Measurements from ENCODE around the gene IPMK.
"Not testable (repeated sequence)": the region's sequence is repeated elsewhere in the genome, so short reads cannot be mapped to it uniquely, and the experiment has no call there.

Gene IPMK

DNA sequence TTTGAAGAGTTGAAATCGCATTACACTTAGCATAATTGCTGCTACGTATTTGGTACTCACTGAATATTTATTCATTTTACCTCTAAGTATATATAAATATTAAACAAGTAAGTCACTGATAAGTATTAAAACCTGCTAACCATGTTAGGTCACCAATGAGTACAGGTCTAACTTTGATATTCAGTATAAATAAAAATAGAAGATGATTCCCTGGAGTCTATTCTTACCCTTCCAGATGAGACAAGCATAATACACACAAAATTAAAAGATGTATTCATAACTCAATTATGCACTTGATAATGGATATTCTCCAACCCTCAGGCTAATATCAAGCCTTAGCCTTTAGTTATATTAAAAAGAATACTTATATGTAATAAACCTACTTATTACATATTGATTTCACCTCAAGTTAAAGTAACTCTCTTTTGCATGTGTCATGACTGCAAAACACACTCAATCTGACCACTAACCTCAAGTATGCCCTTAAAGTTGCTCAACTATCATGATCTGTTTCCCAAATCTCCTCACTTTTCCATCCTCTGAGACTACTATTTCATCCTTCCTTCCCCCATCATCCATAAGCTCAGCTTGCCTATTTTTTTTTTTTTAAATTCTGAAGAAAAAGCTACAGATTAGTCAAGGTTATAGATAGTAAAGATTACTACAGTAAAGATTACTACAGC is 46.8 kb downstream of the IPMK start:
- DNase-seq (ENCODE audit: low read depth, low spot score): no peak

DNA sequence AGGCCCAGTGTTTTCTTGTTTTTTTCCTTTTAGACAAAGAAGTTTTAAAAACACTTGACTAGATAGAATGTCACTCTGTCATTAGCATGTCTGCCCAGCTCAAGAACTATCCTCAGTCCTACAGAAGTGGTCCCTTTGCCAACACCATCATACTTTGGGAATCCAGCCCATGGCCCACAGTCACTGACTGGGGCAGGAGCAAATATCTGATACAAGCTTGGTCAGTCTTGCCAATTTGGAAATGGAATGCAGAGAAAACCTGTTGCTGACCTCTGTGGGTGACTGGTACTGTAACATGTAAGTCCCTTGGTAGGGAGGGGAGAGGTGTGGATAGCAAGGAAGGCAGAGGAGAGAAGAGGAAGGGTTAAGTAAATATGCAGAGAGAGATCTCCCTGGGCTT is 47.8 kb downstream of the IPMK start:
- DNase-seq (ENCODE audit: low read depth, low spot score): no peak

DNA sequence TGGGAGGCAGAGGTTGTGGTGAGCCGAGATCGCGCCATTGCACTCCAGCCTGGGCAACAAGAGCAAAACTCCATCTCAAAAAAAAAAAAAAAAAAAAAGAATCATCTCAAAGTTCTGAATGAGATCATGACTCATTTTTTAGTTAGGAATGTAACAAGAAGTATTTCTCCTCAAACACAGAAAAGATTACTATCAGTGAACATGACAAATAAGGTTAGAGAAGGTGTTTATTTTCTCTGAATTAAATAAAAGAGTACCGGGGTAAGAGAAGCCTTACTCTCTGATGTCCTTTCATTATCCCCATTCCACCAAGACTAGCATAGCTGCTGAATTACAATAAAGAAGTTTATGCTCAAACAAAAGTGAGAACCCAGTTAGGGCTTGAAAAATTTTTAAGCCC is 50.1 kb downstream of the IPMK start:
- DNase-seq (ENCODE audit: low read depth, low spot score): no peak

DNA sequence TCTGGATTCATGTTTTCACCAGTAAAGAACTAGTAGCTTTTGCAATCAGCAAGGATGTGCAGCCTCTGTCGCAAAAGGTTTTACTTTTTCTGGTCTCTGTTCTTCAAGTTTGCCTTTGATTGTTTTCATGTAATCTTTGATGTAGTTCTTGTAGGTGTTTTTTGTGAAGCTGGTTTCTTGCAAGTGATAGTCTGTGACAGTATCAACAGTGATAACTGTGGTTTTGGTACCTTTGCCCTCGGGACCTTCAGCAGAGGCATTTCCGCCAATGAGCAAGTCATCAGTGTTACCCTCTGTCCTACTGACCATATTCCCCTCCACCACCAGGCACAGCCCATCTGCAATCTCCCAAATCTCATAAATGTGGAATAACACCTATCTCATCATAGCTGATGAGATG is 55.1 kb downstream of the IPMK start:
- no peak for DNase-seq (ENCODE audit: low read depth, low spot score)

DNA sequence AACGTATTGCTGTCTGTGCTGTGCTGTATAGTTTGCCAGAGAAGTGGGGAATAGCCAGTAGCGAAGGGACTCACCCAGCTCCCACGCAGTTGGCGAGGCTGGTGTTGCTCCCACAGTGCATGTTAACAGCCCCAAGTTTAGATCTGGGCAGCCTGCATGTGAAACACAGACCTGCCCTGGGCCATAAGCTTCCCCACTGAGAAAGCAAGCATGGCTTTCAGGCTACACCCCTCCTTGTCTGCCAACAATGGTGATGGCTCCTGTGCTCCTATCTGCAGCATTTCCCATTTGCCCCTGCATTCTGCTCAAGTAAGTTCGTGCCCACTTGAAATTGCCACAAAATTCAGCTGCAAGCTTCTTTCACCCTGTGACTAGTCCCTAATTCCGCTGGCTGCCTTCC is 57.5 kb downstream of the IPMK start:
- DNase-seq (ENCODE audit: low read depth, low spot score): no peak

DNA sequence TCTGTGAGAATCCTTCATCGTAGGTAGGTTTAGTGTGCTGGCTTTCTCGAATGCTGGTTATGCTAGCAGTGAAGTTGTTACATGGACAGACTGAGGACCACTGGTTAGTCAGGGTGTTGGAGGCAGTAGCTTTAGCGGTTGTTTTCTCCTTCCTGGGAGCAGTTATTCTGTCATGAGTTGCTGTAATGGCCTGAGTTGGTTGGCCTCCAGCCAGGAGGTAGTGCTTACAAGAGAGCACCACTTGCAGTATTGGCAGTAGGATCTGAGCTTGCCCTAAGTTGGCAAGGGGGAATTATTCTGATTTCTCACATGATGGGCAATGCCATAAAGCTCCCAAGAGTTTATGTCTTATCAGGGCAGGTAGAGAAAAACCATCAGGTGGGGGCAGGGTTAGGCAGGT is 58.0 kb downstream of the IPMK start:
- no peak for DNase-seq (ENCODE audit: low read depth, low spot score)

DNA sequence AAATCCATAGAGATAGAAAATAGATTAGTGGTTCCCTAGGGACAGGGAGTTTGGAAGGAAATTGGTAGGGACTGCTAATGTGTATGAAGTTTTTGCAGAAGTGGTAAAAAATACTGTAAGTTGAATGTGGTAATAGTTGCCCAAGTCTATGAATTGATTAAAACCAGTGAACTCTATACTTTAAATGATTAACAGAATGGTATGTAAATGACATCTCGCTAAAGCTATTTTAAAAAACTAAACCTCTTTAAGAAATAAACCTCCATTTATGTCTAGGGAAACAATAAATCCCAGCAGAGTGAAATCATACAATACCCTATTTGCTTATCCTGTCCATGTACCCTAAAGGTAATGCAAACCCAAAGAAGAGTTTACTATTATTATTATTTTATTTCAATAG is 61.4 kb downstream of the IPMK start:
- DNase-seq (ENCODE audit: low read depth, low spot score): no peak

DNA sequence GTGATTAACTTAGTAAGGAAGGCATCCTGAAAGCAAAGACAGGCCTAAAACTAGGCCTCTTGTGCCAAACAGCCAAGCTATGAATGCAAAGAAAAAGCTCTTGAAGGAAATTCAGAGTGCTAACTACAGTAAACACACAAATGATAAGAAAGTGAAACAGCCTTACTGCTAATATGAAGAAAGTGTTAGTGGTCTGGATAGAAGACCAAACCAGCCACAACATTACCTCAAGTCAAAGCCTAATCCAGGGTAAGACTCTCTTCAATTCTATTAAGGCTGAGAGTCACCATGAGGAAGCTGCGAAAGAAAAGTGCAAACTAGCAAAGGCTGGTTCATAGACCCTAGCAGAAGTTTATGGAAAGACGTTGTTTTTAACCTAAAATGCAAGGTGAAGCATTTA is 66.0 kb downstream of the IPMK start:
- DNase-seq (ENCODE audit: low read depth, low spot score): no peak

DNA sequence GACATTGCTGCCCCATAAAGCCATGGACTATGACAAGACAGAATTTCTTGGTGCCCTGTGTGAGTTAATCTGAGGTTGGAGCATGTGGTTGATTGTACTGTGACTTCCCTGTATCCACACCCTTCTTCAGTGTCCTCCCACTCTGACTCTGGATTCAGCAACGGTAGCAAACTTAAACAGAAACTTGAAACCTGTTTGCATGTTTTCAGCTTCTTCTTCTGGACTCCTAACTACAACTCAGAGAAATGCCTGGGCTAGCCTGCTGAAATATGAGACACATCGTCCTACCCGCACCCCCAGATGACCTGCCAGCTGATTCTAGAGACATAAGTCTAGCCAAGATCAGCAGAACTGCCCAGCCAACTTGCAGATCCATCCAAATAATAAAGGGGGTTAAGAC is 78.4 kb downstream of the IPMK start:
- DNase-seq (ENCODE audit: low read depth, low spot score): no peak

DNA sequence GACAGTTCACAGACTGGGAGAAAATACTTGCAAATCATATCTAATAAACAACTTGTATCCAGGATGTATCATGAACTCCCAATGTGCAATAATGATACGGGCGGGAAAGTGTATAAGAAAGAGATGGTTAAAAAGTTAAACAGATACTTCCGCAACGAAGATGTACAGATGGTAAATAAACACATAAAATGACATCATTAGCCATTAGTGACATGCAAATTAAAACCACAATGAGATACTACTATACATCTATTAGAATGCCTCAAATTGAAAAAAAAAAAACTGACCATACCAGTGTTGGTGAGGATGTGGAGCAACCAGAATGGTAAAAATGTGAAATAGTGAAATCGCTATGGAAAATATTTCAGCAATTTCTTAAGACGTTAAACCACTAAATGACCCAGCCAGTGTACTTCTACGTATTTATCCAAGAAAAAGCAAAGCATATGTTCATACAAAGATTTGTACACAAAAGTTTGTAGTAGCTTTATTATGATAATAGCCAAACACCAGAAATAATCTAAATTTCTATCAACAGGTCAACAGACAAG is 83.5 kb downstream of the IPMK start:
- no peak for DNase-seq (ENCODE audit: low read depth, low spot score)

DNA sequence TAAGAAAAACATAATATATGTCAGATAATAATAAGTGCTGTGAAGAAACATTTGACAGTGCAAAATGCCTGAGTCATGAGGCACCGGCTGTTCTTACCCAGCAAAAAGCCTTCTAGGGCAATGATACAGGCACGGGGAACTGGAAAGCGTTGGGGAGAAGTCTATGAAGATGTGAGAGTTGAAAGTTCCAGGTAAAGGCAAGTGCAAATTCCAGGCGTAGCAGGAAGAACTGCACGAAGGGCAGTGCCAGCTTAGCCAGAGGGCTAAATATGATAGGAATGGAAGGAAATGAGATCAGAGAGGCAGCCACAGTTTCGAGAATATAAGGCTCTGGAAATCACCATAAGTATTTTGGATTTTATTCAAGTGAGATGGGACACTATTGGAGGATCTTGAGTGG is 87.0 kb downstream of the IPMK start:
- DNase-seq (ENCODE audit: low read depth, low spot score): no peak

DNA sequence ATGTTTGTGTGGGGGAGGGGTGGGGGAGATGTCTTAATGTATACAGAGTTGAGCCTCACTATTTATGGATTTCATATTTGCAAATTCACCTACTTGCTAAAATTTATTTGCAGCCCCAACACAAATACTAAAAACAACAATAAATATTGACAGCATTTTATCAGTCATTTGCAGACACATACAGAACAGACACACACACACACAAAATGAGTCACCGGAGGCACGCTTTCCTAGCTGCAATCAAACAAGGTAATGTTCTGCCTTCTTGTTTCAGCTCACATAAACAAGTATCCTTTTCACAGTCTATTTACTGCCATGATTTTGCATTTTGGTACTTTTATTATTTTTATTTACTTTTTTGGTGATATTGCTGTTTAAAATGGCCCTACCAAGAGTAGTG is 88.5 kb downstream of the IPMK start:
- no peak for DNase-seq (ENCODE audit: low read depth, low spot score)

DNA sequence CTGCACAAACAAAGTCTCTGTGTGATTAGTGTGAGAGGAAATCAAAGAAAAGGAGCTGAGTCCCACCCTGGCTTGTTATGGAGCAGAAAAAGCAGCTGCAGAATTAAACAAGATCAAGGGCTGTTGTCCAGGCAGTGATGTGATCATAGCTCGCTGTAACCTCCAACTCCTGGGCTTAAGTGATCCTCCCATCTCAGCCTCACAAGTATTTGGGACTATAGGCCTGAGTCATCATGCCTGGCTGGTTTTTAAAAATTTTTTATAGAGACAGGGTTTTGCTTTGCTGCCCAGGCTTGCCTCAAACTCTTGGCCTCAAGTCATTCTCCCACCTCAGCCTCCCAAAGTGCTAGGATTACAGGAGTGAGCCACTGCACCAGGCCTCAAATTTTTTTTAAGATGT is 88.9 kb downstream of the IPMK start:
- DNase-seq (ENCODE audit: low read depth, low spot score): no peak

DNA sequence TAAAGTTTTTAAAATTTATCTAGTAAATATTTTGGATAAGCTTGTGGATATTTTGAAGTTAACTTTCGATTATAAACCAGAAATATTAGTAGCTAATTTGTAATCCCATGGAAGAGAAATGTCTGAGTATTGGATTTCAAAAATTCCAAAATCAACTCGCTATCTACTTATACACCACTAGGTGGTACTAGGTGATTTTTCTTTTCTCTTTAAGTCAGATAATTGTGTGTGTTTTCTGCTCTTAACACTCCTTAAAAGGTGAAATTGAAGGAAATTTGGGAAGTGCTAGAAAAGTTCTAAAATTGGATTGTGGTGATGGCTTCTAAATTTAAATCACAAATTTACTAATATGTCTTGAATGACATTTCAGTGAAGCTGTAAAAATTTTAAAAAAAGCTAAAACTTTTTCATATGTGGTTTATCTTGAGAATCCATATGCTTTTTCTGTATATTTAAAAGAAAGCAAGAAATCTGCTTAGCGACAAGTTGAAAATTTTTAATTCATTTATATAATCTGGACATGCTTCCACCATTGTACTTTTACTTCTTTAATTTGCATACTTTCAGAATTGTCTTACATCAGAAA is 90.2 kb downstream of the IPMK start:
- no peak for DNase-seq (ENCODE audit: low read depth, low spot score)

DNA sequence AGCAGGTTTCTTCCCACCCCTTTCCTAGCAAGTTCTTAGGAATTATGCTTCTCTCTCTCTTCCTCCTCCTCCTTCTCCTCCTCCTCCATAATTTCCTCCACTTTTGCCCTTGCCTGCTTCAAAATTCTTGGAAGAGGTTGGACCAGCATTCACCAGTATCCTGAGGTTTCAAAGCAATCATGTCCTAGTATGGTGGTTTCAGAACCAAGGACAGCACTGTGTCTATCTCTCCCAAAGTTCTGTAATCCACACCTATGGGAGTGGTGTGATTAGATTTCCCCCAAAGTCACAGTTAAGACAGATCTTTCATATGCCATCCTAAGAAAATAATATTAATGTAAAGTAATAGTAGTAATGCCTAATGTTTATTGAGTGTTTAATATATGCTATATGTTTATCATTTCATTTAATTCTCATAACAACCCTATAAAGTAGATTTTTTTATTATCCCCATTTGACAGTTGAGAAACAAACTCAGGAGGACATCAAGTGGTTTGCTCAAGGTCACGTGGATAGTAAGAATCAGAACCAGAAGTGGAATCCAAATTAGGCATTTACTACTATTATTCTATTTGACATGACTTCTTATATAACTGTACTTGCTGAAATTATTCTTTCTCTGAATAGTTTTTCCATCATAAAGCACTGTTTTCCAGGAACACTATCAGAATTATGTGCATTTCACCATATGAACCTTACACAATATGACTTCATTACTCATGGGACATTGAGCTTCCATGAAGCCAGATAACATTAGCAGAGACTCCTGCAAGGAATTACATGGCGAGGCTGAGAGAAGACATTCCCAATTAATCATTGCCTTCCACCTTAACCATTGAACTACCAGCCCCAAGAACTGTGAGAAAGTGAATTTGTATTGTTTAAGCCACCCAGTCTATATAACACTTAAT is 91.4 kb downstream of the IPMK start:
- peak; percentile 2 for DNase-seq (ENCODE audit: low read depth, low spot score)

DNA sequence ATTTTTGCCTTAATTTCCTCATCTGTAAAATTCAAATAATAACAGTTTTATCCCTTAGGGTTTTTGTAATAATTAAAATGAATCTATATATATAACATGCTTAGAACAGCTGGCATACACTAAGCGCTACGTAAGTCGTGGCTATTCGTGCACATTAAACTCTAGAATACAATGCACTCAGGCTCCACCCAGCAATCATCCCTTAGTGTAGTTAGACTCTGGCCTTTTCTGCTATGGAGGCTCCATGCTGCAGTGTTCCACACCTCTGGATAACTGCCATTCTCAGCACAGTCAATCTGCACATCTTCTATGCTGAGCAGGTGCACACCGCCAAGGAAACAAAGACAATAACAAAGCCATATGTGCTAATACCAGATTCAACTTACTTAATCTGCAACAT is 92.9 kb downstream of the IPMK start:
- no peak for DNase-seq (ENCODE audit: low read depth, low spot score)

DNA sequence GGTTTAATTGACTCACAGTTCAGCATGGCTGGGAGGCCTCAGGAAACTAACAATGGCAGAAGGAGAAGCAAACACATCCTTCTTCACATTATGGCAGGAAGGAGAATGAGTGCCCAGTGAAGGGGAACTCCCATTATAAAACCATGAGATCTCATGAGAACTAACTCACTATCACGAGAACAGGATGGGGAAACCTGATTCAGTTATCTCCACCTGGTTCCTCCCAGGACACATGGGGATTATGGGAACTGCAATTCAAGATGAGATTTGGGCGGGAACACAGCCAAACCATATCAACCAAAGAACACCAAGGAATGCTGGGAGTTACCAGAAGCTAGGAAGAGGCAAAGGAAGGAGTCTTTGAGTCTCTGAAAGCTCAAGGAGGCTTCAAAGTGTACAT is 94.3 kb downstream of the IPMK start:
- DNase-seq (ENCODE audit: low read depth, low spot score): no peak

DNA sequence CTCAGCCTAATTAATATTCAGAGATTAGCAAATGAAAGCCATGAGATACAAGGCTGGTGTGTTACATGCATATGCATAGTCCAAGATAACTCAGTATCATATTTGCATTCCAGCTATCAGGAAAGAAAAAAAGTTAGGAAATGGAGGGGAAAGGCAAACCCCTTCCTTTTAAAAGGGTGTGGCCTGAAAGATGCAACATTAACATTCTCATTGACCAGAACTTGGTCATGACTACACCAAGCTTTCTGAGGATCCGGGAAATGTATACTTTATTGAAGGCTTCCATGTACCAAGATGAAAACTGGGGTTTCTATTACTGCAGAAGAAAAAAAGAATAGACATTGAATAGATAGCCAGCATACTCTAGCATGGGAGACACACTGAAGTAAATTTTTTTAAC is 96.5 kb downstream of the IPMK start:
- DNase-seq (ENCODE audit: low read depth, low spot score): no peak

DNA sequence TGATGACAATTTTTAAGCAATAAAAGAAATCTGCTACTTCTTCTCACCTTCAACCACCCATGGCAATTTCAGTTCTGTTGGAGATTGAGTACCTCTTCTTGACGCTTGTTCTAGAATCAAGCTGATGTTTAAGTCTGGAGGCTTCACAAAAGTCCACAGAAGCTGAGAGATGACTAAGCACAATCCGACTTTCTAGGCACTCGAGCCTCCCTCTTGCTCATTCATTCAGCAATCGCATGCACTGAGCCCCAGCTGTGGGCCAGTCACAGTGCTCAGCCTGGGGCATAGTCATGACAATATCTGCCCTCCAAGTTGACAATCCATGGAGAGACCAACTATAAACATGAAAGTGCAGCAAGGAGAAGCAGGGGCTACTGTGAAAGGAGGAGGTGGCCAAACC is 103.2 kb downstream of the IPMK start:
- no peak for DNase-seq (ENCODE audit: low read depth, low spot score)

DNA sequence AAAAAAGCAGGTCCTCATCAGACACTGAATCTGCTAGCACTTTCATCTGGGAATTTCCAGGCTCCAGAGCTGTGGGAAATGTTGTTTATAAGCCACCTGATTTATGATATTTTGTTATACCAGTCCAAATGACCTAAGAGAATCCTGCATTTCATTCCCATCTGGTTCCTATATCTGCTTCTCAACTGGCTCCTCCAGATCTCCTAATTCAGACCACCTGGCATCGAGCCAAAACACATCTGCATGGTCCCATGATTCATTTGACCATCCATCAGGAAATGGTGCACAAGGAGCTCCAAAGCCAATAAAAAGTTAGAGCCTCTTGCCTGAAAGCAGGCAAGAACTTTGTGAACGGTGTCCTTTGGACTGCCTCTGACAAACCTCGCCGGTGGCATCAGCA is 108.9 kb downstream of the IPMK start:
- no peak for DNase-seq (ENCODE audit: low read depth, low spot score)

DNA sequence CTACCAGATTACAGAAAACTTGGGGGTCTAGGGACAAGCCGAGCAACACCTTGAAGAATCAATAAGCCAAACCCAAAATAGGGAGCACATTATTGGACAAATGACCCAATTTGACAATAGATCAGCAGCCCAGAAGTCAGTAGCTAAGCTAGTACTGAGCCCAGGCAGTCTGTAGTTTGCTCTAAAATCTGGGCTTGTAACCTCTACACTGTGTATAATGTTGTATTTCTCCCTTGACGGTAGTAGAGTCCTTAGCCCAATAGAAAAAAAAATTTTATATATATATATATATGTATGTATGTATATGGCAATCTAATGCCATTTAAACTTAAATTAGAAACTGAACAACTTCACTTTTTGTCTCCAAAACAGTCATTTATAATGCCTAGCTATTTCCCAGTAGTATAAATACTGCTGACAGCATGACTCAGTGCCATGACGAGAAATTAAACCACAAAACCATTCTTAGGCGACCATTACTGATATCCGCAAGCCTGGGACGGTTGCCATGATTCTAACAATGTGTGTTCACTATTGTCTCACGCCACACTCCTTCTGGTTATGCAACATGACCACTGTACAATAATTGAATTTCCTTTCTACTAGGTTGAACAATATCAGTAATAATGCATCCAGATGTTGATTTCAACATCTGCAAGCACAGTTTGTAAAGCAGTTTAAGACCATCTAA is 110.5 kb downstream of the IPMK start:
- no peak for DNase-seq (ENCODE audit: low read depth, low spot score)

DNA sequence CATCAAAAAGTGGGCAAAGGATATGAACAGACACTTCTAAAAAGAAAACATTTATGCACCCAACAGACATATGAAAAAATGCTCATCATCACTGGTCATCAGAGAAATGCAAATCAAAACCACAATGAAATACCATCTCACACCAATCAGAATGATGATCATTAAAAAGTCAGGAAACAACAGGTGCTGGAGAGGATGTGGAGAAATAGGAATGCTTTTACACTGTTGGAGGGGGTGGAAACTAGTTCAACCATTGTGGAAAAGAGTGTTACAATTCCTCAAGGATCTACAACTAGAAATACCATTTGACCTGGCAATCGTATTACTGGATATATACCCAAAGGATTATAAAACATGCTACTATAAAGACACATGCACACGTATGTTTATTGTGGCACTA is 111.8 kb downstream of the IPMK start:
- not testable (repeated sequence) for DNase-seq (ENCODE audit: low read depth, low spot score)

Data from iPS DF 19.7 (cell line).